IMR-90 (cell line): Measurements from ENCODE around the gene DDX10. TPM values are rescaled to one million over a fixed set of nuclear protein-coding genes. Genes with fewer than 3 reads are reported as not detected.

Source experiments
- ATAC-seq: fragments of 200-7000 bp; cut with Tn5 transposase; 2 replicates; pipeline ENCODE4 v1.9.1; 2020; ENCODE audit warnings: low read depth, mild to moderate bottlenecking, moderate library complexity
- BruUV-seq: library from RNA; stranded (reverse); fragments of 400-500 nt; replicated peaks from 2 replicates; lab custom pipeline; 2021; lab: Mats Ljungman, UMichigan
- CTCF ChIA-PET: fragments of 300-600 bp; formaldehyde crosslinking; extraction: SDS; loops from one replicate; lab custom pipeline; 2021; ENCODE audit warnings: antibody characterized with exemption; lab: Yijun Ruan, JAX
- POLR2A ChIA-PET: fragments of 300-600 bp; sonication (Branson Sonifier 250); formaldehyde crosslinking; loops from one replicate; lab custom pipeline; 2022; ENCODE audit warnings: antibody characterized with exemption; ENCODE audit not compliant: unreplicated experiment; lab: Charles Lee
- DNase-seq: peaks from one replicate; pipeline ENCODE4 v3.0.0; 2013
- H2AFZ ChIP-seq: replicated peaks from 2 replicates; pipeline ENCODE3; 2013; ENCODE audit warnings: low read length, mild to moderate bottlenecking; ENCODE audit not compliant: poor library complexity
- H2AK5ac ChIP-seq: 2 replicates; pipeline ENCODE4 v1.6.1; 2013; ENCODE audit warnings: low read depth, low read length, inconsistent platforms
- H2AK9ac ChIP-seq: replicated peaks from 2 replicates; pipeline ENCODE3; 2013; ENCODE audit warnings: mild to moderate bottlenecking, low read depth, low read length, moderate library complexity; ENCODE audit not compliant: poor library complexity
- H2BK120ac ChIP-seq: 2 replicates; pipeline ENCODE4 v1.6.1; 2013; ENCODE audit warnings: low read depth, low read length, inconsistent platforms
- H2BK15ac ChIP-seq: 3 replicates; pipeline ENCODE4 v1.6.1; 2013; ENCODE audit warnings: low read depth, low read length, inconsistent platforms
- H2BK20ac ChIP-seq: 2 replicates; pipeline ENCODE4 v1.6.1; 2013; ENCODE audit warnings: low read depth, mild to moderate bottlenecking, inconsistent platforms, low read length, moderate library complexity
- H2BK5ac ChIP-seq: 2 replicates; pipeline ENCODE4 v1.6.1; 2013; ENCODE audit warnings: mild to moderate bottlenecking, low read depth, low read length, inconsistent platforms; ENCODE audit not compliant: poor library complexity, severe bottlenecking
- H3K14ac ChIP-seq: replicated peaks from 2 replicates; pipeline ENCODE4 v1.6.1; 2013; ENCODE audit warnings: low read depth, low read length, inconsistent platforms
- H3K18ac ChIP-seq: 2 replicates; pipeline ENCODE4 v1.6.1; 2013; ENCODE audit warnings: low read depth, low read length, control low read depth
- H3K23ac ChIP-seq: 2 replicates; pipeline ENCODE4 v1.6.1; 2013; ENCODE audit warnings: low read depth, low read length, inconsistent platforms
- H3K27ac ChIP-seq: 2 replicates; pipeline ENCODE4 v1.5.1; 2013; ENCODE audit warnings: mild to moderate bottlenecking, control low read depth, low read length; ENCODE audit not compliant: insufficient read depth
- H3K27me3 ChIP-seq: 2 replicates; pipeline ENCODE4 v1.6.1; 2013; ENCODE audit warnings: low read length; ENCODE audit not compliant: control insufficient read depth, insufficient read depth
- H3K36me3 ChIP-seq: 2 replicates; pipeline ENCODE4 v1.6.1; 2013; ENCODE audit warnings: low read length, mixed read lengths; ENCODE audit not compliant: control insufficient read depth, insufficient read depth
- H3K4ac ChIP-seq: 2 replicates; pipeline ENCODE4 v1.6.1; 2013; ENCODE audit warnings: low read depth, low read length, inconsistent platforms
- H3K4me1 ChIP-seq: 2 replicates; pipeline ENCODE4 v1.6.1; 2013; ENCODE audit warnings: low read length, mixed read lengths; ENCODE audit not compliant: control insufficient read depth, insufficient read depth
- H3K4me2 ChIP-seq: 2 replicates; pipeline ENCODE4 v1.6.1; 2013; ENCODE audit warnings: low read depth, mild to moderate bottlenecking, control low read depth, low read length, moderate library complexity
- H3K4me3 ChIP-seq: 2 replicates; pipeline ENCODE4 v1.5.1; 2013; ENCODE audit warnings: low read depth, mild to moderate bottlenecking, control low read depth, low read length, moderate library complexity; ENCODE audit not compliant: insufficient read depth
- H3K56ac ChIP-seq: 2 replicates; pipeline ENCODE4 v1.6.1; 2013; ENCODE audit warnings: low read length, inconsistent platforms; ENCODE audit not compliant: insufficient read depth; ENCODE audit errors: extremely low read depth
- H3K79me1 ChIP-seq, 2 experiments: 2 replicates each; pipeline ENCODE4 v1.6.1; 2013; ENCODE audit warnings: low read length in 2 of 2, inconsistent platforms in 1 of 2, low read depth in 1 of 2
- H3K9ac ChIP-seq: 2 replicates; pipeline ENCODE4 v1.6.1; 2013; ENCODE audit warnings: low read depth, low read length, control low read depth
- H3K9me1 ChIP-seq: 2 replicates; pipeline ENCODE4 v1.6.1; 2013; ENCODE audit warnings: low read length, inconsistent platforms; ENCODE audit not compliant: insufficient read depth
- H3K9me3 ChIP-seq: 2 replicates; pipeline ENCODE4 v1.6.1; 2013; ENCODE audit warnings: low read length; ENCODE audit not compliant: control insufficient read depth, insufficient read depth
- H4K20me1 ChIP-seq: 2 replicates; pipeline ENCODE4 v1.6.1; 2013; ENCODE audit warnings: low read length, inconsistent platforms; ENCODE audit not compliant: insufficient read depth
- H4K5ac ChIP-seq: 2 replicates; pipeline ENCODE4 v1.6.1; 2013; ENCODE audit warnings: mild to moderate bottlenecking, low read depth, low read length, control low read depth
- H4K8ac ChIP-seq, 2 experiments: 2 replicates each; pipeline ENCODE4 v1.6.1; 2013; ENCODE audit warnings: low read depth in 2 of 2, low read length in 2 of 2, control low read depth in 1 of 2, inconsistent platforms in 1 of 2
- H4K91ac ChIP-seq: 2 replicates; pipeline ENCODE4 v1.6.1; 2013; ENCODE audit warnings: low read depth, low read length, inconsistent platforms; ENCODE audit not compliant: insufficient read depth
- CTCF ChIP-seq: conservative IDR thresholded peaks from 2 replicates; pipeline ENCODE4 v1.5.1; 2012; ENCODE audit warnings: mild to moderate bottlenecking, low read depth, low read length, improper control_type of control experiment
- ELK1 ChIP-seq: fragments of 150-350 bp; IDR thresholded peaks from 2 replicates; pipeline ENCODE4 v1.6.1; 2016; ENCODE audit warnings: low read depth, mild to moderate bottlenecking, low read length, moderate library complexity, borderline replicate concordance
- FOS ChIP-seq: fragments of 150-350 bp; IDR thresholded peaks from 2 replicates; pipeline ENCODE4 v1.6.1; 2016; ENCODE audit warnings: low read depth, low read length
- MAFK ChIP-seq: IDR thresholded peaks from 2 replicates; pipeline ENCODE4 v1.6.1; 2012; ENCODE audit warnings: low read depth, low read length, improper control_type of control experiment
- MAZ ChIP-seq: IDR thresholded peaks from 2 replicates; pipeline ENCODE4 v1.6.1; 2012; ENCODE audit warnings: low read depth, mild to moderate bottlenecking, low read length, improper control_type of control experiment, moderate library complexity, borderline replicate concordance
- MXI1 ChIP-seq: IDR thresholded peaks from 2 replicates; pipeline ENCODE4 v1.6.1; 2012; ENCODE audit warnings: low read depth, mild to moderate bottlenecking, low read length, moderate library complexity, borderline replicate concordance
- NFE2L2 ChIP-seq: fragments of 150-350 bp; IDR thresholded peaks from 2 replicates; pipeline ENCODE4 v1.6.1; 2016; ENCODE audit warnings: low read depth, mild to moderate bottlenecking, low read length
- POLR2A ChIP-seq: IDR thresholded peaks from 2 replicates; pipeline ENCODE4 v1.6.1; 2012; ENCODE audit warnings: mild to moderate bottlenecking, low read depth, low read length
- RAD21 ChIP-seq: IDR thresholded peaks from 2 replicates; pipeline ENCODE4 v1.6.1; 2012; ENCODE audit warnings: low read length, improper control_type of control experiment
- RCOR1 ChIP-seq: IDR thresholded peaks from 2 replicates; pipeline ENCODE4 v1.6.1; 2012; ENCODE audit warnings: mild to moderate bottlenecking, low read length, improper control_type of control experiment; ENCODE audit not compliant: insufficient replicate concordance
- WGBS, 2 experiments: methylation state at CpG; one replicate each; pipeline versions ENCODE4 v1.1.5 to v1.1.7; 2013; ENCODE audit warnings: missing lambda C conversion rate in 2 of 2; ENCODE audit not compliant: insufficient read length in 1 of 2; ENCODE audit errors: extremely low coverage in 2 of 2; 5-methylcytosine and 5-hydroxymethylcytosine counted together
- dilution Hi-C: fragments of 300-500 bp; cut with HindIII; formaldehyde crosslinking; loops from one replicate; pipeline ENCODE4 v1.14.3; 2018; ENCODE audit warnings: low sequenced_read_pairs; ENCODE audit not compliant: unreplicated experiment
- in situ Hi-C: fragments of 300-500 bp; cut with MboI; formaldehyde crosslinking; loops from 3 replicates; pipeline ENCODE4 v1.14.3; 2019; ENCODE audit warnings: low sequenced_read_pairs, inconsistent platforms, mixed read lengths
- intact Hi-C: fragments of 100-400 bp; cut with micrococcal nuclease; formaldehyde crosslinking; loops from 2 replicates; pipeline ENCODE4 v1.10.0; 2022
- polyA plus RNA-seq, 3 experiments: library from polyadenylated mRNA; depleted of rRNA; stranded (reverse); fragments of >200 nt; gene quantifications; 2 replicates each; pipeline ENCODE4 v1.2.3, GENCODE V29; 2012; ENCODE audit warnings: low replicate concordance in 1 of 3
- total RNA-seq: library from RNA; depleted of rRNA; stranded (reverse); fragments of >200 nt; gene quantifications from 2 replicates; pipeline ENCODE4 v1.2.3, GENCODE V29; 2012

The DDX10 gene
- total and polyA plus RNA-seq, 2 of the 4 experiments (the other 2 are of a cell fraction): 20.0 to 31.9 TPM

- no peaks in the 10 kb centered on the region for H3K9me3 ChIP-seq
- H3K36me3 ChIP-seq: no peaks in the 10 kb centered on the region
- peaks cover 10% of the 10 kb centered on the region for H3K9me1 ChIP-seq
- no peak overlapping the region for H4K8ac ChIP-seq
- CTCF ChIA-PET: no interaction called here
- no peaks in the 10 kb centered on the region for H3K27me3 ChIP-seq
- no peak overlapping the region; the same call in 1 of the 2 replicates for H3K23ac ChIP-seq
- dilution Hi-C loops (no loop called here), in situ Hi-C loops (no loop called here), intact Hi-C loops (no loop called here)
- H4K20me1 ChIP-seq: no peaks in the 10 kb centered on the region
- H3K4me1 ChIP-seq: peaks cover 6% of the 10 kb centered on the region
- no TSS peak for BruUV-seq
- peak overlapping the region; percentile 58; the same call in 1 of the 2 replicates for H2AK5ac ChIP-seq
- H3K4me3 ChIP-seq: no peak overlapping the region
- H3K18ac ChIP-seq: peak overlapping the region; percentile 50; the same call in 1 of the 2 replicates
- no peak overlapping the region for H2AK9ac ChIP-seq
- no peak overlapping the region for H3K4me2 ChIP-seq
- no peak for ATAC-seq
- H3K27ac ChIP-seq: no peak overlapping the region
- H3K9ac ChIP-seq: no peak overlapping the region
- peak overlapping the region; percentile 61 for H2BK20ac ChIP-seq
- H2BK5ac ChIP-seq: no peak overlapping the region
- TF ChIP-seq MXI1 (no peak), RCOR1 (no peak), RAD21 (no peak), CTCF (no peak), POLR2A (no peak), MAZ (no peak), FOS (no peak), MAFK (no peak), ELK1 (no peak), NFE2L2 (no peak)
- no peak overlapping the region for H4K5ac ChIP-seq
- H3K79me1 ChIP-seq: no peaks in the 10 kb centered on the region
- H2BK15ac ChIP-seq: peak overlapping the region; percentile 82; the same call in 1 of the 3 replicates
- no peak for DNase-seq
- peak overlapping the region; percentile 63 for H3K4ac ChIP-seq
- peak overlapping the region; percentile 63; the same call in 1 of the 2 replicates for H2BK120ac ChIP-seq
- H2AFZ ChIP-seq: no peak overlapping the region
- POLR2A ChIA-PET: no interaction called here
- WGBS, 2 experiments: 50% methylated on average over 2 of the region's 3 CpGs; no CpG with 5 or more reads in 1 of the 2 experiments
- no peak overlapping the region for H3K56ac ChIP-seq
- H4K91ac ChIP-seq: no peak overlapping the region
- no peak overlapping the region for H3K14ac ChIP-seq
Observed at GRCh38 chr11:108966978-108967377, 302.1 kb downstream of the DDX10 start.
